Testis (tissue), 2 donors: ENCODE results near the gene SLIT3.

Experiments used
- POLR2A ChIP-seq: fragments of 450-650 bp; IDR thresholded peaks from one replicate; pipeline ENCODE4 v1.6.1; 2017; ENCODE audit warnings: antibody characterized with exemption, mild to moderate bottlenecking, moderate library complexity
- TF ChIP-seq, protein P1 (sequence below), 3 experiments: fragments of 450-650 bp in 2 of 3; fragments of 200-600 bp in 1 of 3; sonication (generic) in 1 of 3; IDR thresholded peaks; one replicate each; pipeline ENCODE4 v1.5.1; 2016 to 2019; ENCODE audit warnings: antibody characterized with exemption in 3 of 3, mild to moderate bottlenecking in 2 of 3, moderate library complexity in 1 of 3

DNA sequence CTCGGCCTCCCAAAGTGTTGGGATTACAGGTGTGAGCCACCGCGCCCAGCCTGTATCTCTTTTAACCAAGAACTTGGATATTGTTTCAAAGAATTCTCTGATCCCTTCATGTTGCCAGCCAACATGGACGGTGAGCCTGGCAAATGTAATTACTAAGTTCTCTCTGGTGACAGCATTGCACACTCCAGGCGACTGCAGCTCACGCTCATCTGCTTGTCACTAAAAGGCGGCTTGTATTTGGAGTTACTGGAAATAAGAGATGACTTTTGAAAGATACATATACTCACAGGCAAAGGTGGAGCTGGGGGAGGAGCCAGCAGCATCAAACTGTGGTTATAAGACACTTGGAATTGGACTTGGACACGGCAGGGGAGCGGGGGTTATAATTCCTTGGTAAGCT, 172.3 kb downstream of the SLIT3 start:
- TF ChIP-seq POLR2A: no peak
- TF ChIP-seq, protein P1, sequence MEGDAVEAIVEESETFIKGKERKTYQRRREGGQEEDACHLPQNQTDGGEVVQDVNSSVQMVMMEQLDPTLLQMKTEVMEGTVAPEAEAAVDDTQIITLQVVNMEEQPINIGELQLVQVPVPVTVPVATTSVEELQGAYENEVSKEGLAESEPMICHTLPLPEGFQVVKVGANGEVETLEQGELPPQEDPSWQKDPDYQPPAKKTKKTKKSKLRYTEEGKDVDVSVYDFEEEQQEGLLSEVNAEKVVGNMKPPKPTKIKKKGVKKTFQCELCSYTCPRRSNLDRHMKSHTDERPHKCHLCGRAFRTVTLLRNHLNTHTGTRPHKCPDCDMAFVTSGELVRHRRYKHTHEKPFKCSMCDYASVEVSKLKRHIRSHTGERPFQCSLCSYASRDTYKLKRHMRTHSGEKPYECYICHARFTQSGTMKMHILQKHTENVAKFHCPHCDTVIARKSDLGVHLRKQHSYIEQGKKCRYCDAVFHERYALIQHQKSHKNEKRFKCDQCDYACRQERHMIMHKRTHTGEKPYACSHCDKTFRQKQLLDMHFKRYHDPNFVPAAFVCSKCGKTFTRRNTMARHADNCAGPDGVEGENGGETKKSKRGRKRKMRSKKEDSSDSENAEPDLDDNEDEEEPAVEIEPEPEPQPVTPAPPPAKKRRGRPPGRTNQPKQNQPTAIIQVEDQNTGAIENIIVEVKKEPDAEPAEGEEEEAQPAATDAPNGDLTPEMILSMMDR (IDR thresholded peaks at IDR 0.05): no peak
